Suppressor macrophage treated with lipopolysaccharide for 1 hour (primary cell): ENCODE results near the gene TRIAP1.
"Not testable (repeated sequence)": the region's sequence is repeated elsewhere in the genome, so short reads cannot be mapped to it uniquely, and the experiment has no call there.

ENCODE experiments used
- DNase-seq, 3 donors: peaks; one replicate each; pipeline ENCODE4 v3.0.0-alpha.2; 2020 to 2022

The TRIAP1 gene

GRCh38 chr12:120468325-120468820 is 22.2 kb upstream of the TRIAP1 start:
- DNase-seq = peak; percentile 69 to 78 (median 71)

- no peak for DNase-seq
Measured at GRCh38 chr12:120467439-120467838, 21.3 kb upstream of the TRIAP1 start.

GRCh38 chr12:120466560-120467315 is 20.6 kb upstream of the TRIAP1 start:
- DNase-seq = peak; percentile 53 to 65 (median 64)

- DNase-seq = peak; percentile 45 to 73 (median 59)
Measured at GRCh38 chr12:120465756-120466155, 19.6 kb upstream of the TRIAP1 start.

- no peak for DNase-seq
Measured at GRCh38 chr12:120463712-120464111, 17.5 kb upstream of the TRIAP1 start.

GRCh38 chr12:120462099-120462640 is 16.0 kb upstream of the TRIAP1 start:
- no peak for DNase-seq

GRCh38 chr12:120460157-120460556 is 14.0 kb upstream of the TRIAP1 start:
- DNase-seq = no peak

- DNase-seq = no peak
Measured at GRCh38 chr12:120457133-120457532, 10.9 kb upstream of the TRIAP1 start.

GRCh38 chr12:120455302-120455701 is 9.1 kb upstream of the TRIAP1 start:
- DNase-seq = no peak

- peak; percentile 44 to 60 (median 56) for DNase-seq
Measured at GRCh38 chr12:120453977-120454376, 7.8 kb upstream of the TRIAP1 start.

GRCh38 chr12:120453060-120453750 is 7.0 kb upstream of the TRIAP1 start:
- DNase-seq = no peak

GRCh38 chr12:120452524-120452923 is 6.3 kb upstream of the TRIAP1 start:
- not testable (repeated sequence) for DNase-seq

GRCh38 chr12:120447992-120448391 is 1.8 kb upstream of the TRIAP1 start:
- no peak for DNase-seq

- DNase-seq = not testable (repeated sequence)
Measured at GRCh38 chr12:120446844-120447178, 627 bp upstream of the TRIAP1 start.

GRCh38 chr12:120444676-120445075 is 1.5 kb downstream of the TRIAP1 start:
- DNase-seq = no peak

- DNase-seq = peak; percentile 67 to 84 (median 67)
Measured at GRCh38 chr12:120439646-120440247, 6.4 kb downstream of the TRIAP1 start.

GRCh38 chr12:120438495-120439198 is 7.5 kb downstream of the TRIAP1 start:
- no peak for DNase-seq

GRCh38 chr12:120437735-120438494 is 8.3 kb downstream of the TRIAP1 start, which contains the start of gene COX6A1:
COX6A1 (plus strand) TSS chr12:120438113; CDS start chr12:120438127, 14 bp downstream.
- peak; percentile 96 to 97 (median 97) for DNase-seq

GRCh38 chr12:120432772-120433525 is 13.2 kb downstream of the TRIAP1 start:
- no peak for DNase-seq

- no peak for DNase-seq
Measured at GRCh38 chr12:120429368-120429767, 16.8 kb downstream of the TRIAP1 start.

- DNase-seq = no peak
Measured at GRCh38 chr12:120428597-120429229, 17.5 kb downstream of the TRIAP1 start.
